ENCODE results near the gene MPP1.

DNA sequence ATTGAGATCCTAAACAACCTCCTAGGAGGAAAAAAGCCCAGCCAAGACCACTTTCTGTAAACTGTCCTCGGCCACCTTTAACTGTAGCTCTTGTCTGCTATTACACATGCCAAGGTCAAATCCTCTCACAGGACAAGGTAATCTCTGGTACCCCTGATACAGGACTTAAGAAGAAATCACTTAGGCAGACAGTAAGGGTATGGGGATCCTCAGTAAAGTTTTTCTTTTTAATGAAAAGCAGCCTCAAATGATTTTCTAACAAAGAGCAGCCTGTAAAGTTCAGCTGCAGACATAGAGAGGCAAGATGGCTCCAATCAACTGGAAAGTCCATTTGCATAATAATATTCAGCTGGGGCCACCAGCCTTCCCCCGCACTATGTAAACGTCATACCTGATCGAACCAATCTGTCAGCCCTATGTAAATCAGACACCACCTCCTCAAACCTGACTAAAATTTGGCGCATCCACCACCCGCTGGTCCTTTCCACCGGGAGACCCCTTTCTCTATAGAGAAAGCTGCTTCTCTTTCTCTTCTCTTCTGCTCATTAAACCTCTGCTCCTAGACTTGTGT is 14.6 kb upstream of the MPP1 start:
- TF ChIP-seq, protein P1, sequence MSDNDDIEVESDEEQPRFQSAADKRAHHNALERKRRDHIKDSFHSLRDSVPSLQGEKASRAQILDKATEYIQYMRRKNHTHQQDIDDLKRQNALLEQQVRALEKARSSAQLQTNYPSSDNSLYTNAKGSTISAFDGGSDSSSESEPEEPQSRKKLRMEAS (IDR thresholded peaks at IDR 0.05), result no peak
- TF ChIP-seq RAD21 (IDR thresholded peaks at IDR 0.05; ENCODE audit: low read depth) (no peak), NFIC (IDR thresholded peaks at IDR 0.05) (no peak), EGR1 (IDR thresholded peaks at IDR 0.05) (no peak), FOXM1 (IDR thresholded peaks at IDR 0.05; ENCODE audit: borderline replicate concordance, low read depth) (no peak), ZBTB7A (IDR thresholded peaks at IDR 0.05; ENCODE audit: low read depth) (no peak), EP300 (IDR thresholded peaks at IDR 0.05; ENCODE audit: borderline replicate concordance) (no peak), TEAD4 (IDR thresholded peaks at IDR 0.05) (no peak)
- TF ChIP-seq, protein P2, sequence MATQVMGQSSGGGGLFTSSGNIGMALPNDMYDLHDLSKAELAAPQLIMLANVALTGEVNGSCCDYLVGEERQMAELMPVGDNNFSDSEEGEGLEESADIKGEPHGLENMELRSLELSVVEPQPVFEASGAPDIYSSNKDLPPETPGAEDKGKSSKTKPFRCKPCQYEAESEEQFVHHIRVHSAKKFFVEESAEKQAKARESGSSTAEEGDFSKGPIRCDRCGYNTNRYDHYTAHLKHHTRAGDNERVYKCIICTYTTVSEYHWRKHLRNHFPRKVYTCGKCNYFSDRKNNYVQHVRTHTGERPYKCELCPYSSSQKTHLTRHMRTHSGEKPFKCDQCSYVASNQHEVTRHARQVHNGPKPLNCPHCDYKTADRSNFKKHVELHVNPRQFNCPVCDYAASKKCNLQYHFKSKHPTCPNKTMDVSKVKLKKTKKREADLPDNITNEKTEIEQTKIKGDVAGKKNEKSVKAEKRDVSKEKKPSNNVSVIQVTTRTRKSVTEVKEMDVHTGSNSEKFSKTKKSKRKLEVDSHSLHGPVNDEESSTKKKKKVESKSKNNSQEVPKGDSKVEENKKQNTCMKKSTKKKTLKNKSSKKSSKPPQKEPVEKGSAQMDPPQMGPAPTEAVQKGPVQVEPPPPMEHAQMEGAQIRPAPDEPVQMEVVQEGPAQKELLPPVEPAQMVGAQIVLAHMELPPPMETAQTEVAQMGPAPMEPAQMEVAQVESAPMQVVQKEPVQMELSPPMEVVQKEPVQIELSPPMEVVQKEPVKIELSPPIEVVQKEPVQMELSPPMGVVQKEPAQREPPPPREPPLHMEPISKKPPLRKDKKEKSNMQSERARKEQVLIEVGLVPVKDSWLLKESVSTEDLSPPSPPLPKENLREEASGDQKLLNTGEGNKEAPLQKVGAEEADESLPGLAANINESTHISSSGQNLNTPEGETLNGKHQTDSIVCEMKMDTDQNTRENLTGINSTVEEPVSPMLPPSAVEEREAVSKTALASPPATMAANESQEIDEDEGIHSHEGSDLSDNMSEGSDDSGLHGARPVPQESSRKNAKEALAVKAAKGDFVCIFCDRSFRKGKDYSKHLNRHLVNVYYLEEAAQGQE (IDR thresholded peaks at IDR 0.05; ENCODE audit: low read depth), result no peak
- TF ChIP-seq, protein P3, sequence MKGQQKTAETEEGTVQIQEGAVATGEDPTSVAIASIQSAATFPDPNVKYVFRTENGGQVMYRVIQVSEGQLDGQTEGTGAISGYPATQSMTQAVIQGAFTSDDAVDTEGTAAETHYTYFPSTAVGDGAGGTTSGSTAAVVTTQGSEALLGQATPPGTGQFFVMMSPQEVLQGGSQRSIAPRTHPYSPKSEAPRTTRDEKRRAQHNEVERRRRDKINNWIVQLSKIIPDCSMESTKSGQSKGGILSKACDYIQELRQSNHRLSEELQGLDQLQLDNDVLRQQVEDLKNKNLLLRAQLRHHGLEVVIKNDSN (IDR thresholded peaks at IDR 0.05), result no peak
